Activated naive CD8-positive, alpha-beta T cell (primary cell): ENCODE results near the gene RSPH3.
"Not testable (repeated sequence)": the region's sequence is repeated elsewhere in the genome, so short reads cannot be mapped to it uniquely, and the experiment has no call there.

ENCODE experiments used
- H3K27ac Mint-ChIP-seq: one replicate; pipeline ENCODE4 v1.8.0; 2021; ENCODE audit warnings: mixed read lengths
- H3K27me3 Mint-ChIP-seq: one replicate; pipeline ENCODE4 v1.8.0; 2021; ENCODE audit warnings: mixed read lengths
- H3K36me3 Mint-ChIP-seq: one replicate; pipeline ENCODE4 v1.8.0; 2021; ENCODE audit warnings: mixed read lengths
- H3K4me1 Mint-ChIP-seq: one replicate; pipeline ENCODE4 v1.8.0; 2021; ENCODE audit warnings: low read depth, mixed read lengths
- H3K4me3 Mint-ChIP-seq: one replicate; pipeline ENCODE4 v1.8.0; 2021; ENCODE audit warnings: mild to moderate bottlenecking, mixed read lengths
- H3K9me3 Mint-ChIP-seq: one replicate; pipeline ENCODE4 v1.8.0; 2021; ENCODE audit warnings: low read depth, mixed read lengths

The RSPH3 gene

GRCh38 chr6:159037756-159038290 is 37.8 kb upstream of the RSPH3 start:
- H3K4me1 Mint-ChIP-seq, result peaks cover 55% of the 10 kb centered on the region
- peaks cover 53% of the 10 kb centered on the region for H3K36me3 Mint-ChIP-seq
- H3K27ac Mint-ChIP-seq, result peak overlapping the region; percentile 95
- no peaks in the 10 kb centered on the region for H3K9me3 Mint-ChIP-seq
- H3K4me3 Mint-ChIP-seq, result peak overlapping the region; percentile 97
- no peaks in the 10 kb centered on the region for H3K27me3 Mint-ChIP-seq

GRCh38 chr6:159036673-159037072 is 36.7 kb upstream of the RSPH3 start:
- Mint-ChIP-seq H3K4me3 (peak overlapping the region; percentile 97), H3K27ac (peak overlapping the region; percentile 90), H3K4me1 (peaks cover 49% of the 10 kb centered on the region), H3K36me3 (peaks cover 42% of the 10 kb centered on the region), H3K9me3 (no peaks in the 10 kb centered on the region), H3K27me3 (no peaks in the 10 kb centered on the region)

GRCh38 chr6:159035891-159036290 is 35.9 kb upstream of the RSPH3 start:
- H3K9me3 Mint-ChIP-seq, result no peaks in the 10 kb centered on the region
- H3K36me3 Mint-ChIP-seq, result peaks cover 37% of the 10 kb centered on the region
- H3K27me3 Mint-ChIP-seq, result no peaks in the 10 kb centered on the region
- H3K4me1 Mint-ChIP-seq, result peaks cover 43% of the 10 kb centered on the region
- H3K4me3 Mint-ChIP-seq, result peak overlapping the region; percentile 97
- H3K27ac Mint-ChIP-seq, result peak overlapping the region; percentile 81

- Mint-ChIP-seq H3K27ac (peak overlapping the region; percentile 62), H3K9me3 (no peaks in the 10 kb centered on the region), H3K4me1 (peaks cover 30% of the 10 kb centered on the region), H3K27me3 (no peaks in the 10 kb centered on the region), H3K36me3 (peaks cover 17% of the 10 kb centered on the region), H3K4me3 (no peak overlapping the region)
These were observed 33.4 kb upstream of the RSPH3 start for GRCh38 chr6:159033160-159034049.

GRCh38 chr6:159031846-159032245 is 31.8 kb upstream of the RSPH3 start:
- no peaks in the 10 kb centered on the region for H3K9me3 Mint-ChIP-seq

GRCh38 chr6:159030168-159030567 is 30.2 kb upstream of the RSPH3 start:
- Mint-ChIP-seq H3K27me3 (no peaks in the 10 kb centered on the region), H3K36me3 (peaks cover 6% of the 10 kb centered on the region), H3K4me3 (no peak overlapping the region), H3K27ac (no peak overlapping the region), H3K9me3 (peaks cover 9% of the 10 kb centered on the region), H3K4me1 (peaks cover 10% of the 10 kb centered on the region)

More at GRCh38 chr6:159031846-159032245, 31.8 kb upstream of the RSPH3 start:
- no peak overlapping the region for H3K4me3 Mint-ChIP-seq
- H3K27ac Mint-ChIP-seq, result no peak overlapping the region
- H3K36me3 Mint-ChIP-seq, result peaks cover 9% of the 10 kb centered on the region
- peaks cover 20% of the 10 kb centered on the region for H3K4me1 Mint-ChIP-seq
- no peaks in the 10 kb centered on the region for H3K27me3 Mint-ChIP-seq

GRCh38 chr6:159025224-159025623 is 25.2 kb upstream of the RSPH3 start:
- peaks cover 23% of the 10 kb centered on the region for H3K4me1 Mint-ChIP-seq
- peak overlapping the region; percentile 35 for H3K27ac Mint-ChIP-seq
- peaks cover 20% of the 10 kb centered on the region for H3K9me3 Mint-ChIP-seq
- H3K27me3 Mint-ChIP-seq, H3K4me3 Mint-ChIP-seq: not testable (repeated sequence)
- H3K36me3 Mint-ChIP-seq, result peaks cover 13% of the 10 kb centered on the region

- peak overlapping the region; percentile 94 for H3K27ac Mint-ChIP-seq
- no peak overlapping the region for H3K4me3 Mint-ChIP-seq
- H3K36me3 Mint-ChIP-seq, result peaks cover 13% of the 10 kb centered on the region
- peaks cover 35% of the 10 kb centered on the region for H3K4me1 Mint-ChIP-seq
- H3K9me3 Mint-ChIP-seq, result peaks cover 20% of the 10 kb centered on the region
- no peaks in the 10 kb centered on the region for H3K27me3 Mint-ChIP-seq
These were observed 23.9 kb upstream of the RSPH3 start for GRCh38 chr6:159023893-159024292.

- no peak overlapping the region for H3K4me3 Mint-ChIP-seq
- peaks cover 8% of the 10 kb centered on the region for H3K36me3 Mint-ChIP-seq
- H3K27me3 Mint-ChIP-seq, result no peaks in the 10 kb centered on the region
- H3K9me3 Mint-ChIP-seq, result peaks cover 10% of the 10 kb centered on the region
- peak overlapping the region; percentile 97 for H3K27ac Mint-ChIP-seq
- H3K4me1 Mint-ChIP-seq, result peaks cover 62% of the 10 kb centered on the region
These were observed 20.0 kb upstream of the RSPH3 start for GRCh38 chr6:159020011-159020410.

GRCh38 chr6:159017757-159018559 is 18.0 kb upstream of the RSPH3 start:
- peaks cover 63% of the 10 kb centered on the region for H3K4me1 Mint-ChIP-seq

GRCh38 chr6:159014406-159014805 is 14.4 kb upstream of the RSPH3 start:
- H3K27me3 Mint-ChIP-seq, result no peaks in the 10 kb centered on the region
- H3K27ac Mint-ChIP-seq, result peak overlapping the region; percentile 77
- no peak overlapping the region for H3K4me3 Mint-ChIP-seq
- H3K36me3 Mint-ChIP-seq, result peaks cover 5% of the 10 kb centered on the region
- peaks cover 62% of the 10 kb centered on the region for H3K4me1 Mint-ChIP-seq
- no peaks in the 10 kb centered on the region for H3K9me3 Mint-ChIP-seq

More at GRCh38 chr6:159017757-159018559, 18.0 kb upstream of the RSPH3 start:
- no peaks in the 10 kb centered on the region for H3K9me3 Mint-ChIP-seq
- H3K4me3 Mint-ChIP-seq, result peak overlapping the region; percentile 62
- H3K27me3 Mint-ChIP-seq, result no peaks in the 10 kb centered on the region
- H3K27ac Mint-ChIP-seq, result peak overlapping the region; percentile 97
- no peaks in the 10 kb centered on the region for H3K36me3 Mint-ChIP-seq

GRCh38 chr6:159013229-159013628 is 13.2 kb upstream of the RSPH3 start:
- Mint-ChIP-seq H3K9me3 (no peaks in the 10 kb centered on the region), H3K27me3 (no peaks in the 10 kb centered on the region), H3K36me3 (peaks cover 5% of the 10 kb centered on the region), H3K4me1 (peaks cover 60% of the 10 kb centered on the region), H3K4me3 (peak overlapping the region; percentile 27), H3K27ac (peak overlapping the region; percentile 77)

- peak overlapping the region; percentile 4 for H3K27ac Mint-ChIP-seq
- no peaks in the 10 kb centered on the region for H3K27me3 Mint-ChIP-seq
- no peak overlapping the region for H3K4me3 Mint-ChIP-seq
- no peaks in the 10 kb centered on the region for H3K9me3 Mint-ChIP-seq
- peaks cover 55% of the 10 kb centered on the region for H3K4me1 Mint-ChIP-seq
- H3K36me3 Mint-ChIP-seq, result peaks cover 5% of the 10 kb centered on the region
These were observed 12.2 kb upstream of the RSPH3 start for GRCh38 chr6:159012201-159012600.

- Mint-ChIP-seq H3K27ac (peak overlapping the region; percentile 34), H3K4me1 (peaks cover 43% of the 10 kb centered on the region)
- not testable (repeated sequence) for H3K9me3 Mint-ChIP-seq, H3K27me3 Mint-ChIP-seq, H3K4me3 Mint-ChIP-seq, H3K36me3 Mint-ChIP-seq
These were observed 10.1 kb upstream of the RSPH3 start for GRCh38 chr6:159010037-159010612.
